CD1c-positive myeloid dendritic cell (primary cell): Measurements from ENCODE around the gene PRAC2.

Experiments
- DNase-seq: peaks from one replicate; pipeline ENCODE4 v3.0.0-alpha.2; 2016; ENCODE audit errors: extremely low spot score

The PRAC2 gene

DNA sequence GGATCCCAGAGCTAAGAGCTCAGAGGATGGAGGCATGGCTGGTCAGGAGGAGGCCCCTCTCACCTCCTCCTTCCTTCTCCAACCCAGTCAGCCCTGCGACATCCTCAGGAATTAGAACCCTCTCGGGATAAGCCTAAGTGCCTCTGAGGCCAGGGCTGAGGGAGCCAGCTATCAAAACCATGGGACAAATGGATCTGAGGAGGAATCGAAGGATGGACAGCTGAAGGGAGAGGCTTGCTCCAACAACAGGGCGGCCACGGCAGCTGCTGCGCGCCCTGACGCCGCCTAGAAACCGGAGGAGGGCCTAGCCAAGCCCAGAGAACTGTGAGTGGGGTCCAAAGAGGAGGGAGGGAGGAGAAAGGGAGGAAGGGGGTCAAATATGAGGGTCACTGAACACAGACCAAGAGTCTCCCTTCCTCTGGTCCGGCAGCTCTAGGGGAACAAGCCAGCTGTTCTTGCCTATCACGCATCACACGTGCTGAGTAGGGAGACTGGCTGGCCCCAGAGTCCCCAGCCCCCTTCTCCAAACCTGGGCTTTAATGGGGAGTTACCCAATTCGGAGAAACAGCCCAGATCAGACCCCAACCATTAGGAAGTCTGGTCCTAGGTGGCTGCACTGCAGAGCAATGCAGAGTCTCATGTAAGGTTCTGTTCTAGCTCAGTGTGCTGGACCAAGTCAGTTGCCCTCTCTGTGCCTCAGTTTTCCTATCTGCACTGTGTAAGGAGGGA lies 11.5 kb downstream of the PRAC2 start:
- no peak for DNase-seq

GRCh38 chr17:48735062-48735351 lies 12.0 kb downstream of the PRAC2 start:
- no peak for DNase-seq

GRCh38 chr17:48737330-48738043 lies 14.5 kb downstream of the PRAC2 start:
- DNase-seq = no peak

DNA sequence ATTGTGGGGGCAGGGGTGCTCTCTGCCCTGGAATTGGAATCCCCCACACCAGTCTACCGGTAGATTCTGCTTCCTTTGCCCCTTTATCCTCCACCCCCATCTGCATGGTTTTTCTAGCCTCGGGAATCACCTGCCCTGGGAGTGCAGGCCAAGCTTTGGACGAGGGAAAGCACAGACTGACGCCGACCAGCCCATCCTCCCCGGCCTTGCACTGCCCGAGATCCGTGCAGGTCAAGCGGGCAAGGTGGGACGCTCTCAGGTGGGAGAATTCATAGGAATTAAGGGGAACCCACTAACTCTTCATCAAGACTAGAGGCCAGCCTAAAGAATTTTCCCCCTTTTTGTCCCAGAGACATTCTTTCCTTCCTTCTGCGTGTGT lies 15.4 kb downstream of the PRAC2 start:
- no peak for DNase-seq

DNA sequence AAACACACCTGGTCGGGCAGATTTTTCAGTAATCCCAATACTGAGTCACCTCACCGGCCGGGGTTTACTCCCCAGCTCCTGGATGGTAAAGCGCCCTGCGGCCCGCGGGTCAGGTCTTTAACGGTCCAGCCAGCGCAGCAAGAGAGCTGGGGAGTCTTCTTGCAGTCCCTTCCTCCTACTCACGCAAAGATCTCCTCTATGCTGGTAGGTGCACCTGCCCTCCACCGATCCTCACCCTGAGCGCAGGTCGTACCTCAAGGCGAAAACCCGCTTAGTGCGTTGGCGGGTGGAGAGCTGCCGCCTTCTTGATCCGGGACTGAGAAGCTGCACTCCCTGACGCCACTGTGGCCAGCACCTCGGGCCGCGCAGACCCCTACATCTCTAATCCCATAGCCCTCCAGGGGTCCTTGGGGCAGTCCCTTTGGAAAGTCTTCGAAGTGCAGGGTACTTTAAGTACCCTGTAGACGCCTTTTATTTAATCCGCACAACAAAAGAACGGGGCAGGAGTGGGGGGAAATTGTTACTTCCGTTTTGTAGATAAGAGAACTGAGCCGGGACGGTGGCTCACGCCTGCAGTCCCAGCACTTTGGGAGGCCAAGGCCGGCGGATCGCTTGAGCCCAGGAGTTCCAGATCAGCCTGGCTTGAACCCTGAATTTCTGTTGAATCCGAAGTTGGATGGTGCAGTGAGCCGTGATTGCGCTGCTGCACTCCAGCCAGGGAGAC lies 16.0 kb downstream of the PRAC2 start:
- DNase-seq = peak; percentile 35

GRCh38 chr17:48740537-48740936 lies 17.6 kb downstream of the PRAC2 start:
- DNase-seq = no peak

DNA sequence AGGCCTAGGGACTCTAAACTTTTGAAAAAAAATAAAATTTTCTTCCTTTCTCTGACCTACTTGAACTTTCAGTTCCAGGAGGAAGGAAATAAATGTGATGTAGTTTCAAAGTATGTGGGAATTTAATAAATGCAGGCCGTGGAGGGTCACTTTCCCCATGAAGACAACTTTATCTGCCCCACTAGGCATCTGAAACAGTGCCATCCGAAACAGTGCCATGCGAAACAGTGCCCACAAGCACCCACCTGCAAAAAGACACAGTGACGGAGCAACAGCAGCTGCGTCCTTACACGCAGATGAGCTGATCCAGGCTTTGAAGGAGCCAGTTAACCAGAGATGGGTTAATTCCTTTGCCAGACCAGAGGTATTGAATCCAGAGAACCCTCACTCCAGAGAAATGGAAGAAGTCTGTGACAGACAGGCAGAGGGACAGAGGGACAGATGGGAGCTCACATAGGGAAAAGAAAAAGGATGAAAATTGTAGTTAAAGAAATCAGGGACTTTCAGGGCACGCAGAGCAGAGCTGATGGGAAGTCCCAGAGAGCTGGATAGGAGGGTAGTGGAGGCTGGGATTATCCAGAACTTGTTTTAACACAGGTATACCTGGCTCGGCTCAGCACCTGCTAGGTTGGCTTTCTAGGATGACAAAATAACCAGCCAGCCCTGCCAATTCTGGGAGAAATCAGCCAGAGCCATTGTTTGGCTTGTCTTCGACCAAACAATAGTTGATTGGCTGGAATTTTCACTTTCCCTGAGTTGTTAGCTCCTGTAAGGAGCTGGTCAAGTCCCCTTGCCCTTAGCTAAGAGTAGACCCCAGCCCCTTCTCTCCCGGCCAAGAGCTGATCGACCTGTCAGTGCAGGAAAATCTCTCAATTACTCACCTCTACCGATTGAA lies 22.6 kb downstream of the PRAC2 start:
- DNase-seq = no peak

DNA sequence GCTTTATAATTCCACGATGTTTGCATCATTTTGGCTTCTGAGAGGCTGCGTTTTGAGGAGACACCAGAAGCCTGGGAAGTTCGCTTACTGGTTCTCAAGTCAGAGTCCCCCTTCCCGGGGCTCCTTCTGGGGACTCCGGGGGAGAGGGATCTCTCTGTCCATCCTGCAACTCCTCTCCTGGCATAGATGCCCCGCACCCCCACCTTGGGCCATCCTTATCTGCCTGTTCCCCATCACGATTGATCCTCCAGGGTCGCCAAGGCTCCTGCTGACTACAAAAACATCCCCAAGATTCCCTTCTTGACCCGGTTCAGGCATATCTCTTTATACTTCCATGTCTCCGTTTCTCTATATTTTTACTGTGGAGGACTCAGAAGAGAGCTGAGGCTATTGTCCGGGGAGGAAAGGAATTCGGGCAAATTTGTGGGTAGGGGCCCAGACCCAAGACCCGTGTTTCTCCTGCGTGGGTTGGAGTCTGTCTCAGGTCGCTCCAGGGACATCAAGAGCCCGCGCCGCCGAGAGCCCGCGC lies 24.0 kb downstream of the PRAC2 start:
- no peak for DNase-seq

DNA sequence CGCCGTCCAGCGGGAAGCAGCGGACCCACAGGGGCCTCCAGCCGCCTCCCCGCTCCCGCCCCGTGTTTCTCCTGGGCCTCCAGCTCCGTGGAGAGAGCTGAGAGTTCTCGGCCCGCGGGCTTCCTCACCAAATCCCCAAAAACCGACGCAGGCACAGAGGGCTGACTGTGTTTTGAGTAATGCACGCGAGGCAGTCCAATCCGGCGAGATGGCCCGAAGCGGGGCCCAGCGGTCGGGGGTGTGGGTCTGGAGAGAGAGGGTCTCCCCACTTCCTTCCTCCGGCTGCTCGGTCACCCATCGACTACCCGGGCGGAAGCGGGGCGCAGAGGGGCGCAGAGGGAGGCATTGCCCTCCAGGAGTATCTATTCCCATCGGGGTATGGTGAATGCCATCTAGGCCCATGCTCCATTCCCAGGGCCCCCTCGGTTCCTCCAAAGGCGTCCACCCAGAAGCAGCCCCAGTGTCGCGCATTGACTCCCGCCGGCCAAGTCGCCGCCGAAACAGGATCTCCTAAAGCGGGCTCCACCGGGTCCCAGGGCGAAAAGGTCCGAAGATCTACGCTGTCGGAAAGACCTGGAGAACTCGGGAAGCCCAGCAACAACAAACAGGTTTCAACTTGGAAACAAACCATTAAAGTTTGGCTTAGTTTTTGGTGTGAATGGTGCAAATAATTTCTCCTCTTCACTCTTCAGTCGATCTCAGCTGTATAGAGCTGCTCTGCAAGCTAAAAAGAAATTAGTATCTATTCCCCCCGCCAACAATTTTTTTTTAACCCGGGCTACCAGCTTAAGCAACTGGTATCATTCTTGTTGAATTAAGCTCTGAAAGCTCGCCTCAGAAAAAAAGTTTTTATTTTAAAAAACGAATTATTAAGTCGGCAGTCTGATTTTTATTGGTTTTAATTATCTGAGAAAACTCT lies 24.7 kb downstream of the PRAC2 start:
- DNase-seq = no peak

- no peak for DNase-seq
Observed at GRCh38 chr17:48748718-48749566, 26.0 kb downstream of the PRAC2 start.

GRCh38 chr17:48749621-48750553 lies 26.9 kb downstream of the PRAC2 start:
- no peak for DNase-seq

DNA sequence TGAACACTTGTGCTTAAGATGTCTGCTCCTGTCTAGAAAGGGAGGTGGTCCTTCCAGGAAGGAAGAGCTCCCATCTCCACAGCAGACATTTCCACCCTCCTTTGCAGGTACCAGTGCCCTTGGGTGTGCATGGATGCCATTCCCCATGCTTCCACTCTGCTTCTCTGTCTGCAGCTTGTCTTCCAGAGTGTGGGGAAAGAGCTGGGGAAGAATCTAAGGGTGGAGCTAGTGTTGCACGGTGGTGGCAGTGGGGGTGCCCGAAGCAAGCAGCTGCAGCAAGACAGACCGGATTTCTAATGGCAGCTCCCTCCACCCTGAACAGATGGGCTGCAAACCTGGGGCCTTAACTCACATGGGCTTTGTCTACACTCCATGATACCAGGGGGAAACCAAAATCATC lies 28.2 kb downstream of the PRAC2 start:
- DNase-seq = no peak

DNA sequence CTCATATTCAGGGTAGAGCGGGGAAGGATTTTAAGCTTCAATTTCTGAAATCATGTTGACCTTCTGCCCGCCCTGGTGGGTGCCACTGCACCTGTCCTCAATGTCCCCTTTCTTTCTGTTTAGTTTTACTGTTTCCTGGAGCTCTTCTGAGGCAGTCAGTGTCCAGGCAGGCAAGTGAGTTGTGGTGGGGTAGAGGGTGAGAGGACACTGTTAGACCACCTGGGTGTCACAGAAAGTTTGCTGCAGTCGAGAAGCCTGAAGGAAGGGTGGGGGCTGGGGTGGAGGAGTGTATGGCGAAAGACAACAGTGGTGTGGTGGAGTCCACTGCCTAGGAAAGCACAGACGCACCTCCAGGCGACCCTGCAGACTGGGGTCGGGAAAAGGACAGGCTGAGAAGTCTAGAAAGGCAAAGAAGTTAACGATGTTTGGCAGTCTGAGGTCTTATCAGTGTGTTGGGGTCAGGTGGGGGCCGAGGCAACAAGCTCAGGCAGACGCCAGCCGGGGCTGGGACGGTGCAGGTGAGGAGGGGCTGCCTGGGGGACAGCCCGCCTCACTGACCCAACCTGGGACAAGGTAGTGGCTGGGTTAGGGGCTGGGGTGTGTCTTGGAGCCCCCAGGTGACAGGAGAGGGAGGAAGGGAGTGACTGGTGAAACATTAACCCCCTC lies 28.9 kb downstream of the PRAC2 start:
- DNase-seq = no peak

- no peak for DNase-seq
Observed at GRCh38 chr17:48752399-48753288, 29.7 kb downstream of the PRAC2 start.

- DNase-seq = no peak
Observed at GRCh38 chr17:48753794-48754499, 31.0 kb downstream of the PRAC2 start.

DNA sequence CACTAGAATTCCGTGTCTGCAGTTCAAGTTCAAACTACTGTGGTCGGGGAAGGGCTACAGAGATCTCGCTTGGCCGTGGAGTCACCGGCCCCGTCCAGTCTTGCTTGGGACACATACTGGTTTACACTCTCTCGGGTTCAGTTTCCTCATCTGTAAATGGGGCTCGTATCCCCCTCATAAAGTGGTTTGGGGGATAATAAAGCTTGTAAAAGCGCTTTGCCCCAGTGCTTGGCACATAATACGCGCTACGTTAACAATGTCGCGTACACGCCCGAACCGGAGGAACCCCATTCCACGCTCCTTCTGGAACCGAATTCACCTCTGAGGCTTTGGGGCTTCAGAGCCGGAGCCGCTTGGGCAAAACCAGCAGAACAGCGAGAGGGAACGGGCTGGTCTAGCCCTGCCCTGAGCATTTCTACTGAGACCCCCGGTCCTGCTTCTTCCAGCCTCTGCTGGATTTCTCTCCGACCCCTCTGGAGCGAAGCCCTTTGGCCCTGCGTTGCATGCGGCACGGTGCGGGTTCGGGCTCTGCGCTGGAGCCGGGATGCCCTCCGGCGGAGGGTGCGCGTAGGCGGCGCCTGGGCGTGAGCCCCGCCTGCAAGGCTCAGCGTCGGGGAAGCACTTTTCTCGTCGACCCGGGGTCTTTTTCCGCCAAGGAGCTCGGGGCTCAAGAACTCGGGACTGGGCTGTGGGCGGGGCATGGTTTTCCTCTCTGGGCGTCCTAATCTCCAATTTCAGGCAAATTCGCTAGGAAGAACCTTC lies 31.7 kb downstream of the PRAC2 start:
- no peak for DNase-seq
